LNCaP clone FGC (cell line): ENCODE measurements around the gene SAMHD1.

Source experiments
- DNase-seq: peaks from one replicate; pipeline ENCODE4 v3.0.0-alpha.2; 2011; ENCODE audit warnings: low read depth
- H3K4me3 ChIP-seq: 2 replicates; pipeline ENCODE4 v1.5.1; 2011; ENCODE audit warnings: mild to moderate bottlenecking, low read depth, low read length, control low read depth
- TF ChIP-seq, protein P1 (sequence below): IDR thresholded peaks from 2 replicates; pipeline ENCODE4 v1.5.1; 2012; ENCODE audit warnings: mild to moderate bottlenecking; ENCODE audit not compliant: control insufficient read depth, insufficient read depth; ENCODE audit errors: extremely low read depth

Gene SAMHD1

DNA sequence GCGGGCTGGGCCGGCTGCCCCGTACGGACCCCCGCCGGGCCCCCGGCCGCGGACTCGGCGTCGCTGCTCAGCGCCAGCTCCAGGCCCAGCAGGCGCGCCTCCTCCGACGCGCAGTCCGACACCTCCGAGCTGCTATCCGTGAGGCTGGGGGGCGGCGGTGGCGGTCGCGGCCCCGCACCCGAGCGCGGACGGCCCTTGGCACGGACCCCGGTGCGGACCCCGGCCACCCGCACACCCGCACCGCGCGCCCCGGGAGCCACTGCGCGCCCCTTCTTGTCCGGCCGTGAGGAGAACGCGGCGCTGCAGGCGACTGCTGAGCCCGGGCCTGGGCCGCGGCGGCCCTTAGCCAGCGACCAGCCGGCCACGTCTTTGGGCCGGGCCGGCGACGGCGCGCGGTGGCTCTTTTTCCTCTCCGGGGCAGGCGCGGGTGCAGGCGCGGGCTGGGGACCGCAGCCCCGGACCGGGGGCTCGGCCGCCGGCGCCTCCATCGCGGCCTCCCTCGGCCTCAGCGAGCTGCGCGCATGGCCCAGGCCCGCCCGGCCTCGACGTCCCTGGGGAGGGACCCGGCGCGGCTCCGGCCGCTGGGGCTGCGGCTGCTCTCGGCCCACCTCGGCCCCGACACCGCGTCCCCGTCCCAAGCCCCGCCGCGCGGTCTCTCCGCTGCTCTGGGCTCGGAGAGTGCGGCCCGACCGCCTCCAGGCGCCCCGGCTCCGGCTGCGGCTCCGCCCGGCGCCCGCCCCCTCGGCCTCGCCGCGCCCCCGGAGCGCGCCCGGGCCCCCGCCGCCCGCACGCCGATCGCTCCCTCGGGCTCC, 88.4 kb downstream of the SAMHD1 start:
- DNase-seq: no peak
- TF ChIP-seq, protein P1, sequence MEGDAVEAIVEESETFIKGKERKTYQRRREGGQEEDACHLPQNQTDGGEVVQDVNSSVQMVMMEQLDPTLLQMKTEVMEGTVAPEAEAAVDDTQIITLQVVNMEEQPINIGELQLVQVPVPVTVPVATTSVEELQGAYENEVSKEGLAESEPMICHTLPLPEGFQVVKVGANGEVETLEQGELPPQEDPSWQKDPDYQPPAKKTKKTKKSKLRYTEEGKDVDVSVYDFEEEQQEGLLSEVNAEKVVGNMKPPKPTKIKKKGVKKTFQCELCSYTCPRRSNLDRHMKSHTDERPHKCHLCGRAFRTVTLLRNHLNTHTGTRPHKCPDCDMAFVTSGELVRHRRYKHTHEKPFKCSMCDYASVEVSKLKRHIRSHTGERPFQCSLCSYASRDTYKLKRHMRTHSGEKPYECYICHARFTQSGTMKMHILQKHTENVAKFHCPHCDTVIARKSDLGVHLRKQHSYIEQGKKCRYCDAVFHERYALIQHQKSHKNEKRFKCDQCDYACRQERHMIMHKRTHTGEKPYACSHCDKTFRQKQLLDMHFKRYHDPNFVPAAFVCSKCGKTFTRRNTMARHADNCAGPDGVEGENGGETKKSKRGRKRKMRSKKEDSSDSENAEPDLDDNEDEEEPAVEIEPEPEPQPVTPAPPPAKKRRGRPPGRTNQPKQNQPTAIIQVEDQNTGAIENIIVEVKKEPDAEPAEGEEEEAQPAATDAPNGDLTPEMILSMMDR: no peak

GRCh38 chr20:36861875-36862801, 89.4 kb downstream of the SAMHD1 start:
- TF ChIP-seq, protein P1: no peak
- DNase-seq: peak; percentile 95
- H3K4me3 ChIP-seq: peak overlapping the region; percentile 57

More for the DNA sequence above, 88.4 kb downstream of the SAMHD1 start:
- peak overlapping the region; percentile 57 for H3K4me3 ChIP-seq

DNA sequence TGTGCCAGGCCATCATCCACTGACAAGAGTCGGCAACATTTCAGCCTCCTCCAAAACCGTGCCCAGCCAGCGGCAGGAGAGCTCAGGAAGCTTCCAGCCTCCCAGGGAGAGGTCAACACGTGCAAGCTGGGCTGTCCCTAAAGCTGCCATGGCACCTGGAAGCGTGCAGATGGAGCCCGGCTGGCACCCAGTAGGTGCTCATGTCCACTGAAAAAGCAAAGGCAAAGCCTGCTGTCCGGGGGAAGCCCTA, 90.0 kb downstream of the SAMHD1 start:
- H3K4me3 ChIP-seq: peak overlapping the region; percentile 57

GRCh38 chr20:36860811-36861624, 90.5 kb downstream of the SAMHD1 start:
- H3K4me3 ChIP-seq: peak overlapping the region; percentile 57
- no peak for DNase-seq
- TF ChIP-seq, protein P1: no peak

More for the DNA sequence above, 90.0 kb downstream of the SAMHD1 start:
- TF ChIP-seq, protein P1: no peak
- DNase-seq: no peak

- TF ChIP-seq, protein P1: no peak
- no peak for DNase-seq
- H3K4me3 ChIP-seq: no peak overlapping the region
Observed at GRCh38 chr20:36860339-36860738, 91.2 kb downstream of the SAMHD1 start.

GRCh38 chr20:36859700-36860330, 91.7 kb downstream of the SAMHD1 start:
- TF ChIP-seq, protein P1: no peak
- DNase-seq: no peak
- H3K4me3 ChIP-seq: no peak overlapping the region
